NOMO-1 treated with dmso at 0.1 percent for 144 hours (cell line): ENCODE measurements around the gene GRB10.
A peak's percentile ranks its signal among the peaks of the same experiment; 100 is the strongest.

Experiments used
- DNase-seq: peaks from one replicate; lab custom pipeline; 2025; ENCODE audit not compliant: unreplicated experiment; lab: John Stamatoyannopoulos, UW

The GRB10 gene

DNA sequence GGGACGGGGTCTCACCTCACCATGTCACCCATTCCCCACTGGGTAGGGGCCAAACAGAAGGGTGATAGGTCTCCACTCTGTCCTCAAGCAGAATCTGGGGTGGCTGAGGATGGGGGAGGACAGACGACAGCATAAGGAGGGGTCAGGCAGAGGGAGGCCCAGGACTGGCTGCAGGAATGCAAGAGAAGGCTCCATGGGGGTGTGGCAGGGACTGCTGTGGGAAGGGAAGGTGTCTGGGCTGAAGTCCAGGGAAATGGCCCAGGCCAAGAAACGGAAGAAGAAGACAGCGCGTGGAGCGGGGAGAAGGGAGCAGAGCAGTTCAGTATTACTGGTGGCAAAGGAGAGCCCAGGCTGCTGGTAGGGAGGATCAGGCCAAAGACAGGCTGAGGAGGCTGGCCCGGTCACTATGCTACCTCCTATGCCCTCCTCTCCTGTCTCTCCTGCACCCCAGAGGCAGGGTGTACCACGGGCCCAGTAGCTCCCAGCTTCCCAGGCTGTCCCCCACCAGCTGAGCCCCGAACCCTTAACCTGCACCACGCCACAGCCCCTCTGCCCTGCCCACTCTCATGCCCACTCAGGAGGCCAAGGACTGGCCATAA is 60.9 kb downstream of the GRB10 start:
- no peak for DNase-seq

DNA sequence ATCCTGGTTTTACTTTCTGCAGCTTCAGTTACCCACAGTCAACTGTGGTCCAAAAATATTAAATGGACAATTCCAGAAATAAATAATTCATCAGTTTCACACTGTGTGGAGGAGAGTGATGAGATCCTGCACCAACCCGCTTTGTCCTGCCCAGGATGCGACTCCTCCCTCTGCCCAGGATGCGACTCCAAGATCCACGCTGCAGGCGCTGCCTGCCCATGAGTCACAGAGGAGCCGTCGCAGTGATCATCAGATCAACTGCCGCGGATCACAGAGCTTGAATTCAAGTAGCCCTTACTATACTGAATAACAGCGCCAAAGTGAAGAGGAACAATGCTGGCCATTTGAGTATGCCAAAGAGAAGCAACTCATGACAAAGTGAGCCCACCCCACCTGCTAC is 61.5 kb downstream of the GRB10 start:
- no peak for DNase-seq

DNA sequence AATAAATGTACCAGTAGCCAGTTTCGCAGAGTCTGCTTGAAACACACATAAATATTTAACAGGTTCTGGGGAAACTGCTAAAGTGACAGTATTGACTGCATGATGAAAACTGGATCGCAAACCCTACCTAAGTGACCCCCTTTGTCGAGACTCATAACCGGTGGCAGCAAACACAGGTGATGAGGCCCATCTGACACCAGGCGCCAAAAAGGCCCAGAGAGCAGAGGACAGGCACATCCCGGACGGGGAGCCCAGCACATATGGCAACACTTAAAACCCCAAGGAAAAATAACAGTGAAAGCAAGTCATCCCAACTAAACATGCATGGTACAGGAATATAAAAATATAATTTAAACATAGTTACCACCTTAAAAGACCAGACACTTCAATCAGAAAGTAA is 62.4 kb downstream of the GRB10 start:
- DNase-seq: no peak

DNA sequence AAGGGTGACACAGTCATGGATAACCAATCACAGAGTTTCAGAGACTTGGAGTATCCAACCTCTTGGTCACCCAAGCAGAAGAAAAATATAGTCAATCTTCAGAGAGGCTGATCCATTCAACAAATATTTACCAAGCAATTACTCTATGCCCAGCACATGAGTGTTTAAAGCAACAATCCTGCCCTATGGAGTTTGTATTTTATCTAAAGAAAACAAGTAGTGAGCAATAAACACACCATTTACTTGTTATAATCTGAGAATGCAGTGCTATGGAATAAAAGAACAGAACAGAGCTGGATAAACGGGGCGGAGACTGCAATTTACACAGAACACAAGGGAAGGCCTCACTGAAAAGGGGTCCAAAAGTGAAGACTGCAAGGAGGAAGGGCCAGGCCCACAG is 63.8 kb downstream of the GRB10 start:
- DNase-seq: no peak

DNA sequence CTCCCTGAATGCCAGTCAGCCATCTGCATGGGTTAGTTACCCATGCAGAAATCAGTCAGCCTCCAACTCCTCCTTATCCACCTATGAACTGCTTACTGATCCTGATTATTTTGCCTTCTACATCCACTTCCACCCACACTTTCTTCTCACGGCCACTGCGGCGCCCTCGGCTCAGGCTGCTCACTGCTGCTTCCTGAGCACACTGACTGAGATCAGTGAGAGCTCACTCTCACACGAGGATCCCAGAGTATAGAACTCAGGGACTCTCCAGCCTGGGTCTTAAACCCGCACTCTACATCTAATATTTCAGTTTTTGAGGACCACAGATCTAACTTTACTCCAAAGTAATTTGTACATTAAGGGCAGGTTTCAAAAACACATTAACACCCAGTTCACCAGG is 64.4 kb downstream of the GRB10 start:
- no peak for DNase-seq

DNA sequence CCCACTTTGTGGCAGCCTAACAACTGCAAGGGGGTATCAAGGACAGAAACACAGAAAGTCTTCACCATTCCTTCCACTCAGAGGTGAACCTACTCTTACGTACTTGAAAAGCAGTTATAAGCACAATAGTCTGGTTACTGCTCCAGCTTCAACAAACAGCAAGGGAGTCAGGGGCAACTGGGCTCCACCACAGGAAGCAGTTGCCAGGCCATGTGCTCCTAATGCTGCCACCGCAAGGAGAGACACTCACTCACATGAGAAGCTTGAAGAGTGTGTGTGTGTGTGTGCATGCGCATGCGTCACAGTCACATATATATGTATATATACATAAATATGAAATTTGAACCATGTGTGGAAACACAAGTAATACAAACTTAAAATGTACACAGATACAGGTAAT is 65.5 kb downstream of the GRB10 start:
- no peak for DNase-seq

DNA sequence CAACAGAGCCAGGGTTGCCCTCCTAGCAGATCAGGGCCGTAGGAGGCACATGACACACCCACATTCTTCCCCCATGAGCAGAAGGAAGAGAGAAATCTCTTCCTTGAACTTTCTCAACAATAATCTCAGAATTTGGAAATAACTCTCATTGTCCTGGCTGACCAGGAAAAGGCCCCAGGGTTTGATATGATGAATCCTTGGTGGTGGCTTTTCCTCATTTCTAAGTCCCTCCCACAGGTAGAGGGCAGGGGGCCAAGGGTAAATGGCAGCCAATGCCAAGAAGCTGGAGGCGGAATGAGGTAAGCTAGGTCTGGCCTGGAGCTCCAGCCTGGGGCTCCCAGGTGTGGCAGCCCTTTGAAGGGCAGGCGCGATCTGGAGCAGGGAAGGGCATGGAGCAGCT is 67.8 kb downstream of the GRB10 start:
- DNase-seq: no peak

DNA sequence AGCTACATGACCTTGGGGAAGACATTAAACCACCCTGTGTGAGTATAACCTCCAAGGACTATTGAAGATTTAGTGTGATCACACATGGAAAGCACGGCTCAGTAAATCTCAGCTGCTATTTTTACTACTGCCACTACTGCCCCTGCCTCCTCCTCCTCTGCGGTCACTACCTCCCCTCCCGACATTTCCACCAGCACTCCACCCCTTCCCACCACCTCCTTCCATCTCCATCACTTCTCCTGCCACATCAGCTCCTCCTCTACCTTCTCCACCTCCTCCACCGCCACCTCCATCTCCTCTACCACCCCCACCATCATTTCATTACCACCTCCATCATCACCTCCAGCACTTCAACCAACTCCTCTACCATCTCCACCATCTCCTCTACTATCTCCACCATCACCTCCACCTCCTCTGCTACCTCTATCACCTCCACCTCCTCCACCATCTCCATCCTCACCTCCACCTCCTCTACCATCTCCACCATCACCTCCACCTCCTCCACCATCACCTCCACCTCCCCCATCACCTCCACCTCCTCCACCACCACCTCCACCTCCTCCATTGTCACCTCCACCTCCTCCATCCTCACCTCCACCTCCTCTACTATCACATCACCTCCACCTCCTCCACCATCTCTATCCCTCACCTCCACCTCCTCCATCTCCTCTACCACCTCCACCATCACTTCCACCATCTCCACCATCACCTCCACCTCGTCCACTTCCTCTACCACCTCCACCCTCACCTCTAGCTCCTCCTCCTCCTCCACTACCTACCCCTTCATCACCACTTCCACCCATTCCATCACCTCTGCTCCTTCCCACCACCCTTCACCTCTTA is 69.4 kb downstream of the GRB10 start:
- DNase-seq: no peak

DNA sequence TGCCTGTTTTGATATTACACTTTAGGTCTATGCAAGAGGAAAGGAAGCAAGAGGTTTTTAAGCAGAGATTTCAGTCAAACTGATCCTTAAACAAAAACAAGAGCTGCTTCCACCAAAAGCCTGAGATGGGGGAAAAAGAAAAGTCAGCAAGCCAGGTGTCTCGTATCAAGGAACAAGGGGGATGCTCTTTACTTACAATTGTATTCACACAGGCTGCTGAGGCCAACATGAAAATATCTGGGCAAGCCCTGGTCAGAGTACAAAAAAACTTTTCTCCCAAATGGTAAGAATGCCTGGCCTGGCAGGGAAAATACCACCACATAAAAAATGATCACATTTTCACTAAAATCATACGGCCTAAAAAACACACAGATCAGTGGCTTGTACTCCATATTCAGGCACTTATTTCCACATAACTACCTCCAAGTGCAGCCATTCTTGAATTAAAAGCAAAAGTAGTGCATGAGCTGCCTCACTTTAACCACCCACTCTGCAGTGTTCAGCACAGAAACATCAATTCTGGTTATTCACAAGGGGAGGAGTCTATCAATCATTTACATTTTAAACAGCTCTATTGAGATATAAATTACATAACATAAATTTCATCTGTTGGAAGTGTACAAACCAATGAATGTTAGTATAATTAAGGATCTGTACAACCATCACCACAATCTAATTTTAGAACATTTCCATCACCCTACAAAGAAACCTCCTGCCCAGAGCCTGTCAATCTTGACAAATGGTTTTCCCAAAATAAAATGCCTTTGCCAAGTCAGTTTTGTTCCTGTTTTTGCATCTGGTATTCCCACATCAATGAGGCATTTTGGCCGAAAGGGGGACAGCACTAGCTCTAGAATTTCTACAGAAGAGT is 70.2 kb downstream of the GRB10 start:
- no peak for DNase-seq

DNA sequence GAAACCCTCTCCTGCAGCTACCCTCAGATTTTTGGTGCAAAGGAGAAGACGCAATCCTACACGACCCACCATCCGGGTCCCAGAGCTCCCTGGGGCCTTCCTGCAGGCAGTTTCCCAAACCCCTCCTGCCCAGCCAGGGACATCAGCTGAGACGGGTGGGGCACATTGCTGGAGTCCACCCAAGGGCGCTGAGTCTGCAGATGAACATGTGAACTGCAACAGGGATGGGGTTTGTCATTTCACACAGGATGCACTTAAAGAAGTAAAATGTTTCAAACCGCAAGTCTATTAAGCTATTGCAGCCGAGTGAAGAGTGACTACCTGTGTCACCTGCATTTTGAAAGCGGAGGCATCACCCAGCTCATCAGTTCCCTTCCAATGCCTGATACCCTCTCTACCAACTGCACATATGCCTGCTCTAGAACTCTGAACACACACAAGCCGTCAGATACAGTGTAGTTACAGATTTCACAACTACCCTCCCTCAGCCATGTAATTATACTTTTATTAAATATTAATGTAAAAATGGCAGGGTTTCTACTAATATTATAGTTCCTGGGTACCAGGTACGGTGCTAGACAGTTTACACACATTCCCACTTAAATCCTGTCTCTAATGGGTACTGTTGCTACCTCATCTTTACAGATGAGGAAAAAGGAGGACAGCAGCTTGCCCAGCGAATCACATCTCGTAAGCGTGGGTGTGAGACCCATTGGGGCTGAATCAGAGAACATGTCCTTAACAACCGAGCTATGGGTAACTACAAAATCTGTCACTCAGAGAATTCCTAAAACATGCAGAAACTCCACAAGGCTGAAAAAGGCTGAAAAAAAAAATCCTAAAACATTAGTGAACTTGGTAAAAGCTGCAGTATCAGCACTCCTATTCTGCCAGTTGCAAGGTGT is 71.2 kb downstream of the GRB10 start:
- DNase-seq: no peak

DNA sequence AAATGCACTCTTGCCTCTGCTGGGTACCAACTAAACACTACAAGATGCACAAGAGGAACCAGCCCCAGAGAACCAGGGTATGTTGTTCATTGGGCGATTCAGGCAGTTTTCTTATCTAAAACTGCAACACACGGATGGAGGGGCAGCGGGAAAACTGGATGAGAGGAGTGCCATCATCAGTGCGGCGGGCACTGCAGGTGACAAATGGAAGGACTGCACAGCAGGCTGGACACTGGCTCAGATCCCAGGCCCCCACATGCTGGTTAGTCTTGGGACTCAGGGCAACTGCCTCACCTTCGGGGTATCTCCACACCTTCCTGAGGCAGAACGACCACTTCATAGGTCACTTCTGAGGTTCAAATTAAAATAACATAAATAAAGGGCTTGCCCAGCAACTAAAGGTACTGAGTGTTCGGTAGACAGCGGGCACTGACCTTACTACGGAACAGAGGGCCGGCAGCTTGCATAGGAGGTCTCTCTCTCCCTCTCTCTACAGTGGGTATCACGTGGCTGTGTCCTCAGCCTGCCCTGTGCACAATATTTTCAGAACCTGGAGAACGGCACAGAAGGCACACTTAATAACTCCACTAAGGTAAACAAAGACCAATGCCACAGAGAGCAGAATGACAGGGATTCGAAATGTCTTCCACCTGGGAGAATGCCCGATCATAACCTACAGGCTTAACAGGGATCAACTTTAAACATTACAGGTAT is 72.1 kb downstream of the GRB10 start:
- no peak for DNase-seq

DNA sequence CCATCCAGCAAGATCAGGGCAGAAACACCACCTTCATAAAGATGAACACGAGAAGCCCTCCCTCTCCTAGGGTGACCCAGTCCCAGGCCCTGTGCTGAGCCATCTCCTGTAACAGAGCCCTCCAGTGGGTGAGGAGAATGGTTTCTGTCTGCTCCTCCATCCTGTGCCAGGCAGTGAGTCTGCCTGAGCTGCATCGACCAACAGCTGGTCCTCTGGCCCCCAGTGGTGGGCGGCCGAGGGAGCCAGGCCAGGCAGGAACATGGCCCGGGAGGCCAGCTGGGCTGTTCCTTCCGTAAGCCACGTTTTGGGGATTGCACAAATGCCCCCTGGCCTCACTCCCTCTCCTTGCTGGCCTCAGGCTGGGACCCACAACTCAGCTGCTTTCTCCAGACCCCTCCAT is 73.5 kb downstream of the GRB10 start:
- no peak for DNase-seq

DNA sequence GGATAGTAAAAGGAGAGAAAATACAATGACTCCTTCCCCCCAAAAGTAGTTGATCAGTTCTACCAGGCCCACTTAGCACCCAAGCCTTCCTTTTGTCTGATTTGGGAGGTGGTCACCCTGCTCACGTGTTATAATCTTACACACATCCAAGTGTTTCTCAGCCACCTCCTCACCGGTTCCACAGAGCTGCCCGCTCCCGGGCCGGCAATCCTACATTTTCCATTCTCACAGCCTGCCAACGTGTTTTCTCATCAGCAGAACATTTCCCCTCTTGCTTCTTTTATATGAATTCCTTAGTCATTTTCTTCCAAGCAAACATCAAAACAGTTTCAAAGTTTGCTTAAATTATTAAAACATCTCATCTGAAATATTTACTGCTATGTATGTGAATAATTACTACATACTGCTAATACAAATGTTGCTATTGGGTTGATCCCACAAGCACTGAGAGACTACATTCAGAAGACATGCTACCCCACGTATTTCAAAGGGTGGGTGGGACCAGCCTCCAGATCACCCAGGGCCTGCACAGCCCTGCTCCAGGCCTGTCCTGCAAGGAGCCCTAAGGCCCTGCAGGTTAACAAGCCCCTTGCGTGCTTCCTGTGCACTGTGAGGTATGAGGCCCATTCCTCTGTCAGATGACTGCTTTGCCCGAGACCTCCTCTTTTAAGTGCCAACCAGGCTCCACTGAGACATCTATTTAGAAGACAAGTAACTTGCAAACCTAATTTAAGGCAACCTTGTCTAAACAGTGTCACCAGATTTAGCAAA is 75.3 kb downstream of the GRB10 start:
- no peak for DNase-seq

DNA sequence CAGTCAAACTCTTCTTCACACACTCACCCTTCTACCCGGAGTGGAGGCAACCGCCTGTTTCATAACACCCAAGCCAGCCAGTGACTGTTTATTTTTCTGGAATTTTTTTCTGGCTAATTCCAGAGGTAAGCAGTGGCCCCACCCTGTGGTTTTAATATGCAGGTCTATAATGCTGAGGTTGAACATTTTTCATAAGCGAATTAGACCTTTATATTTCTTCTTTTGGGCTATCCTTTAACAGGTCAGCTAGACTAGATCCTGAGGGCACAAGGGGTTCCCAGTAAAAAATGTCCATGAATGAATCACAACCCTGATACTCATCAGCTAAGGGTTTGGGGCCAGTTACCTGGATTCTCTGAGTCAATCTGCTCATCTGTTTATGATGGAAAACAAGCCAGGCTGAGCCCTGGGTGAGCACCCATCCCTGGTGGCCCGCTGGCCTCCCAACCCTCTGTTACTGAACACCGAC is 76.2 kb downstream of the GRB10 start:
- DNase-seq: no peak

DNA sequence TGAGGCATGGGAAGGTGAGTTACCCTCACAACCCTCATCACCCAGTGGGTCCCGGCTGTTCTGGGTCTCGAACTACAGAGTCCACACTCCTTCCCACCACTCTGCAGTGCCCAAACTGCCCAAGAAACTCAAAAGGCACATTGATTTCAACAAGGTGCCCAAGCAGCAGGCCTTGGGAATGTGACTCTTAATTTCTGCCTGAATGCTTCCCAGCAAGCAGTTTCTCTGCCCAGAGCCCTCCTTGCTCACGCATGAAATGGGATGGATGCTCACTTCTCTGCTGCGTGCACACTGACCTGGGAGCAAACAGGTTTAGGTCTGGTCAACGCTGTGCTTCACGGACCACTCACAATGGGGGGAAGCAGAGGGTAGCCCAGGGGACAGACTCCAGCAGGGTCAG is 77.9 kb downstream of the GRB10 start:
- no peak for DNase-seq

DNA sequence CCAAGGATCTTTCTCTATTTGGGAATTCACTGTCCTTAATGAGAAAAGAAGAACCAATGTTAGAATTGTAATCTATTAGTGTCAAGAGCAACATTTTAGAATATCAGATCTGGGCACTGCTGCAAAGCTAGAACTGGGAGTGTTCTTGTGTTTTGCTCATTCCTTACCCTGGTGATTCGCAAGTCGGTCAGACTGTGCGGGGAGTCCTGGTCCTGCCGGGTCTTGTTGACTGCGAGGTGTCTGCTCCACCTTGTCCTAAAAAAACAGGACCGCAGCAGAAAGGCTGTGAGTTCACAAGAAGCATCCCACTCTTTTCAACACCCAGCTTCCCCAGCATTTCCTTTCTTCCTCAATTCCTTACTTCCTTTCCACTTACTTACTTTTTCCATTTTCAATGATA is 79.0 kb downstream of the GRB10 start:
- DNase-seq: no peak

DNA sequence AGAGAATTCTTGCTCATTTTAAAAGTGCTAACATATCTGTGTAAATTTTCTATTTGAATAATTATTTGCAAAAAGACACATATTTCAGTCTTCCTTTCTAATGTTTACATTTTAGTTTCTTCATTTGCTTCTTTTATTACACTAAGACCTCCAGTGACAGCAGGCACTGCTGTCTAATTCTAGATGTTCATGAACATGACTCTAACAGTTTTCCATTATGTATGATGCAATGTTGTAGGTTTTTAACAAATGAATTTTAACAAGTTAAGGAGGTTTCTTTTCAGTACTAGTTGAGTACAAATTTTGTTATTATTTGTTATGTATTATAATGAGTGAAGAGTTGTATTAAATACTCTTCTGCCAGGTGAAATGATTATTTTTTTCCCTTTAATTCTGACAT is 83.6 kb downstream of the GRB10 start:
- DNase-seq: no peak

DNA sequence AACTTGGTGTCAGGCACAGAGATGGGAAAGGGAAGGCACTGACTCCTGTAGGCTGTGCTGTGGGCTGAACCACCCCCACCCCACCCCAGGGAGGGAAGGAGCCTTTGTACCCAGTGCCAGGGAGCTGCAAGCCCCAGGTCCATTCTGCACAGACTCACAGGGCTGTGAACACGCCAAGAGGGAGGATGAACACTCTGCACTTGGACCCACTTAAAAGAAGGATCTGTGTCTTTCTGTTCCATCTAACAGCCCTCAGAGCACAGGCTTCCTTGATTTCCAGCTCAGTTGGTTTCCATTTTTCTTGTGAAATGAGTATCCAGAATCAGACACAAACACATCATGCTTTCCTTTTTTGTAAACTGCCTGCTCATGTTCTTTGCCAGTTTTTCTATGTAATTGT is 84.9 kb downstream of the GRB10 start:
- no peak for DNase-seq

DNA sequence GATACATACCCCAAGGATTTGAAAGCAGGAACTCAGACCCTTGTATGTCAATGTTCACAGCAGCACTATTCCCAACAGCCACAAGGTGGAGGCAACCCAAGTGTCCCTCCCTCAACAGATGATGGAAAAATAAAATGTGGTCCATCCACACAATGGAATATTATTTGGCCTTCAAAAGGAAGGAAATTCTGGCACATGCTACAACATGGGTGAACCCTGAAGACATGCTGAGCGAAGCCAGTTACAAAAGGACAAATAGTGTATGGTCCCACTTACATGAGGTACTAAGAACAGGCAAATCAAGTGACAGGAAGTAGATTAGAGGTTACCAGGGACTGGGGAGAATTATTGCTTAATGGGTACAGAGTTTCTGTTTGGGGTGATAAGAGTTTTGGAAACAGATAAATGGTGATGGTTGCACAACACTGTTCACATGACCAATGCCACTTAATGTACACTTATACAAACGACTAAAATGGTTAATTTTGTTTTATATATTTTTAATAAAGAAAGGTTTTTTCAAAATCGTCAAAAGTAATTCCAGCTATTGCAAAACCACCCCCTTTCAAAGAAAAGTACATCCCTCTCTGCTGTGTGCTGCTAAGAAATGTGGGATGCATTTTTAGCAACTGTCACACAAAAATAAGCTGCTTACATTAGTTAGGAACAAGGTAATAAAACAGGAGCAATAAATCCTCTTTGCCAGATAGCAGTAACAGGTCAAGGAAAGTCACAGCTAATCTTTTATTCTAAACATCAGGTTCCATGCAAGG is 85.7 kb downstream of the GRB10 start:
- DNase-seq: peak; percentile 2
